ENCODE data around the gene MAPK8.

DNA sequence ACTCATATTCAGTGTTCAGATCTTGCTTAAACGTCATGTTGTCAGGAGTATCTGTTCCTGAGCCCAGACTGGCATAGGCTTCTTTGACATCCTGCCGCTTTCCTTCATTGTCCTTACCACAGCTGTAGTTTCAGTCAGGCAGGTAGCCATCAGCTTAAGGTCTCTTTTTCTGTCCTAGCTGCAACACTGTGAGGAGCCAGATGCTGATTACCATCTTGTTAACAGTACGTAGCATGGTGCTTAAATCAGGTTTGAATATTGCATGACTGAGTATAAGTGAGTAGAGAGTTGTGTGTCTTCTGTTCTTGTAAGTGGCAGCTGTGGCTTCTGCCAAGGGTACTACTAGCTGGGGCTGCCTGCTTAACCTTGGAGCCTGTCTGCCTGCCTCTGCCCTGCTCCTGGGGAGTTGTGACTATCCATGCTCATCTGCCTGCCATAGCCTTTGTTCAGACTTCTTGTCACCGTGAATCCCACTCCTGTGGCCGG lies 92.6 kb downstream of the MAPK8 start:
- TF ChIP-seq, protein P1, sequence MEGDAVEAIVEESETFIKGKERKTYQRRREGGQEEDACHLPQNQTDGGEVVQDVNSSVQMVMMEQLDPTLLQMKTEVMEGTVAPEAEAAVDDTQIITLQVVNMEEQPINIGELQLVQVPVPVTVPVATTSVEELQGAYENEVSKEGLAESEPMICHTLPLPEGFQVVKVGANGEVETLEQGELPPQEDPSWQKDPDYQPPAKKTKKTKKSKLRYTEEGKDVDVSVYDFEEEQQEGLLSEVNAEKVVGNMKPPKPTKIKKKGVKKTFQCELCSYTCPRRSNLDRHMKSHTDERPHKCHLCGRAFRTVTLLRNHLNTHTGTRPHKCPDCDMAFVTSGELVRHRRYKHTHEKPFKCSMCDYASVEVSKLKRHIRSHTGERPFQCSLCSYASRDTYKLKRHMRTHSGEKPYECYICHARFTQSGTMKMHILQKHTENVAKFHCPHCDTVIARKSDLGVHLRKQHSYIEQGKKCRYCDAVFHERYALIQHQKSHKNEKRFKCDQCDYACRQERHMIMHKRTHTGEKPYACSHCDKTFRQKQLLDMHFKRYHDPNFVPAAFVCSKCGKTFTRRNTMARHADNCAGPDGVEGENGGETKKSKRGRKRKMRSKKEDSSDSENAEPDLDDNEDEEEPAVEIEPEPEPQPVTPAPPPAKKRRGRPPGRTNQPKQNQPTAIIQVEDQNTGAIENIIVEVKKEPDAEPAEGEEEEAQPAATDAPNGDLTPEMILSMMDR (IDR thresholded peaks at IDR 0.05; ENCODE audit: insufficient read depth, low read depth, low read length), result no peak
- TF ChIP-seq EZH2 (IDR thresholded peaks at IDR 0.05; ENCODE audit: insufficient read depth, low read length), result no peak
